Measurements from ENCODE around the gene TUSC2.

Gene TUSC2

DNA sequence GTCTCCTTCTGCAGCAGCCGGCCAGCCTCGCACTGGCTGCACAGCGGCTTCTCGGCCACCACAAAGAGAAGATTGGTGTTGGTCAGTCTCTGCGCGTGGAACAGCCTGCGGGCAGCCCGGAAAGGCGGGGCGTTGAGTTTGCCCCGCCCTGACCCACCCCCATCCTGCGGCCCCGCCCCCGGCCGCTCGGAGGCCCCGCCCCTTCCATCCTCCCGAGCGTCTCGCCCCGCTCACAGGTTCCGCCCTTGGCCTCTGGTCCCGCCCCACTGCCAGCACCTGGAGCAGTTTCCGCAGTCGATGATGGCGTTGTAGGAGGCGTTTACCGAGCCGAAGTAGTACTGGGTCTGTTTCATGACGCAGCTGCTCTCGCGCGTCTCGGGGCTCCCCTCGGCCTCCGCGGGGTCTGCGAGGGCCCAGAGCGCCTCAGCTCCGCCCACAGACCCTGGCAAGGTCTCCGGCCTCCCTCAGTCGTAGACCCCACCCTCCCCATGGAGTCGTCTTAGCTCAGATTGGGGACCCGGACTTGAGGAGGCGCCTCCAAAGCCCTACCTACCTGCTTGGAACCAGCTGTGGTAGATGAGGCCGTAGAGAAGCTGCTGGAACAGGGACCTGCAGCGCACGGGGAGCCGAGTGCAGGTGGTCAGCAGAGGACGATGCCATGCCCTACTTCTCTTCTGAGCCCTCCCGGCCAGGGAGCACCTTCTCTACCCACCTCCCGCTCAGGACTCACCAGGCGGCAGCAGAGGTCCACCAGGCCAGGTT lies 37.2 kb upstream of the TUSC2 start:
- TF ChIP-seq, protein P1, sequence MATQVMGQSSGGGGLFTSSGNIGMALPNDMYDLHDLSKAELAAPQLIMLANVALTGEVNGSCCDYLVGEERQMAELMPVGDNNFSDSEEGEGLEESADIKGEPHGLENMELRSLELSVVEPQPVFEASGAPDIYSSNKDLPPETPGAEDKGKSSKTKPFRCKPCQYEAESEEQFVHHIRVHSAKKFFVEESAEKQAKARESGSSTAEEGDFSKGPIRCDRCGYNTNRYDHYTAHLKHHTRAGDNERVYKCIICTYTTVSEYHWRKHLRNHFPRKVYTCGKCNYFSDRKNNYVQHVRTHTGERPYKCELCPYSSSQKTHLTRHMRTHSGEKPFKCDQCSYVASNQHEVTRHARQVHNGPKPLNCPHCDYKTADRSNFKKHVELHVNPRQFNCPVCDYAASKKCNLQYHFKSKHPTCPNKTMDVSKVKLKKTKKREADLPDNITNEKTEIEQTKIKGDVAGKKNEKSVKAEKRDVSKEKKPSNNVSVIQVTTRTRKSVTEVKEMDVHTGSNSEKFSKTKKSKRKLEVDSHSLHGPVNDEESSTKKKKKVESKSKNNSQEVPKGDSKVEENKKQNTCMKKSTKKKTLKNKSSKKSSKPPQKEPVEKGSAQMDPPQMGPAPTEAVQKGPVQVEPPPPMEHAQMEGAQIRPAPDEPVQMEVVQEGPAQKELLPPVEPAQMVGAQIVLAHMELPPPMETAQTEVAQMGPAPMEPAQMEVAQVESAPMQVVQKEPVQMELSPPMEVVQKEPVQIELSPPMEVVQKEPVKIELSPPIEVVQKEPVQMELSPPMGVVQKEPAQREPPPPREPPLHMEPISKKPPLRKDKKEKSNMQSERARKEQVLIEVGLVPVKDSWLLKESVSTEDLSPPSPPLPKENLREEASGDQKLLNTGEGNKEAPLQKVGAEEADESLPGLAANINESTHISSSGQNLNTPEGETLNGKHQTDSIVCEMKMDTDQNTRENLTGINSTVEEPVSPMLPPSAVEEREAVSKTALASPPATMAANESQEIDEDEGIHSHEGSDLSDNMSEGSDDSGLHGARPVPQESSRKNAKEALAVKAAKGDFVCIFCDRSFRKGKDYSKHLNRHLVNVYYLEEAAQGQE (IDR thresholded peaks at IDR 0.05; ENCODE audit: insufficient replicate concordance, low read depth), result no peak
- TF ChIP-seq, protein P2, sequence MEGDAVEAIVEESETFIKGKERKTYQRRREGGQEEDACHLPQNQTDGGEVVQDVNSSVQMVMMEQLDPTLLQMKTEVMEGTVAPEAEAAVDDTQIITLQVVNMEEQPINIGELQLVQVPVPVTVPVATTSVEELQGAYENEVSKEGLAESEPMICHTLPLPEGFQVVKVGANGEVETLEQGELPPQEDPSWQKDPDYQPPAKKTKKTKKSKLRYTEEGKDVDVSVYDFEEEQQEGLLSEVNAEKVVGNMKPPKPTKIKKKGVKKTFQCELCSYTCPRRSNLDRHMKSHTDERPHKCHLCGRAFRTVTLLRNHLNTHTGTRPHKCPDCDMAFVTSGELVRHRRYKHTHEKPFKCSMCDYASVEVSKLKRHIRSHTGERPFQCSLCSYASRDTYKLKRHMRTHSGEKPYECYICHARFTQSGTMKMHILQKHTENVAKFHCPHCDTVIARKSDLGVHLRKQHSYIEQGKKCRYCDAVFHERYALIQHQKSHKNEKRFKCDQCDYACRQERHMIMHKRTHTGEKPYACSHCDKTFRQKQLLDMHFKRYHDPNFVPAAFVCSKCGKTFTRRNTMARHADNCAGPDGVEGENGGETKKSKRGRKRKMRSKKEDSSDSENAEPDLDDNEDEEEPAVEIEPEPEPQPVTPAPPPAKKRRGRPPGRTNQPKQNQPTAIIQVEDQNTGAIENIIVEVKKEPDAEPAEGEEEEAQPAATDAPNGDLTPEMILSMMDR (IDR thresholded peaks at IDR 0.05; ENCODE audit: insufficient read depth, low read length), result no peak
- no peak for TF ChIP-seq POLR2AphosphoS5 (IDR thresholded peaks at IDR 0.05; ENCODE audit: low read depth)
- no peak for TF ChIP-seq GABPA (IDR thresholded peaks at IDR 0.05; ENCODE audit: low read depth)
- TF ChIP-seq SPI1 (IDR thresholded peaks at IDR 0.05; ENCODE audit: borderline replicate concordance, low read depth), result no peak
- peak; percentile 67 to 84 for DNase-seq (ENCODE audit: low read depth in 1 of 2, low spot score in 1 of 2)
- Histone ChIP-seq H3K4me3 (replicated peaks; ENCODE audit: insufficient read depth, low read length) (peak overlapping the region; percentile 36), H3K27ac (replicated peaks) (no peak overlapping the region), H3K27me3 (ENCODE audit: insufficient read depth, poor library complexity, severe bottlenecking) (peaks cover 4% of the 10 kb centered on the region)

DNA sequence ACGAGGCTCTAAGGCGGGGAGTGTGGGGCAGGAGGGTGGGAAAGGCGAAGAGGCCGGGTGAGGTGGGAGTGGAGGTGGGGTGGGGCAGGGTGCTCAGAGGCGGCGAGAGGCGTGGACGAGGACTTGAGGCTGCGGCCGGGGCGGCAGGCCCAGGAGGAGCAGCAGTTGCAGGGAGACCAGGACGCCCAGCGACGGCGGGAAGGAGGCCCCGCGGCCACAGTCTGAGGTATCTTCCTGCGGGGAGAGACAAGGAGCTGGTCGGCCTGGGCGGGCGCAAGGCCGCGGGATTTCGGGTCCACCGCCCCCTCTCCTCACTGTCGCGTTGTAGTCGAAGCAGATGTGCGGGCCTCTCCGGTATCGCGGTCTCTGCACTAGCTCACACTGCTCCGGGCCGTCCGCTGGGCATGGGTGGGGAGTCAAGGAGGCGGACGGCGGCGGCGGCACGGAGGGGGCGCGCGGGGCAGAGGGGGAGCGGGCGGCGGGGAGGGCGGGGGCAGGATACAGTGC lies 36.6 kb upstream of the TUSC2 start:
- Histone ChIP-seq H3K27me3 (ENCODE audit: insufficient read depth, poor library complexity, severe bottlenecking) (peaks cover 4% of the 10 kb centered on the region), H3K4me3 (replicated peaks; ENCODE audit: insufficient read depth, low read length) (peak overlapping the region; percentile 23), H3K27ac (replicated peaks) (no peak overlapping the region)
- DNase-seq (ENCODE audit: low read depth in 1 of 2, low spot score in 1 of 2), result no peak
- TF ChIP-seq POLR2AphosphoS5 (IDR thresholded peaks at IDR 0.05; ENCODE audit: low read depth) (no peak), SPI1 (IDR thresholded peaks at IDR 0.05; ENCODE audit: borderline replicate concordance, low read depth) (no peak), GABPA (IDR thresholded peaks at IDR 0.05; ENCODE audit: low read depth) (no peak)
- TF ChIP-seq, protein P2 (IDR thresholded peaks at IDR 0.05; ENCODE audit: insufficient read depth, low read length), result no peak
- TF ChIP-seq, protein P1 (IDR thresholded peaks at IDR 0.05; ENCODE audit: insufficient replicate concordance, low read depth), result no peak

DNA sequence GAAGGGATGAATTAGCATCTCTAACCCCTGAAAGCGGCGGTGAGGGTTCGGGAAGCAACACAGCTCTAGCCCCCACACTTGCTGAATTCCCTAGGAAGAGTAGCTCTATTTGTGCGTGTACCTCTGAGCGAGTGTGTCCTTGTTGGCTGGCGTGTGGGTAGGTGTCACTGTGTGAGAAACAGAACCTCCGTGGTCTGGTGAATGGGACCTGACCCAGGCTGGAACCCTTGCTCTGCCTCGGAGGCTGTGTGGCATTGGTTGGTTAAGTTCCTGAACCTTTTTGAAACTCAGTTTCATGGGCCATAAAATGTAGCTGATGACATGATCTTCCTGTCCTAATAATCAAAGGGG lies 31.7 kb upstream of the TUSC2 start:
- no peak overlapping the region for H3K27ac ChIP-seq (replicated peaks)
- no peak for DNase-seq (ENCODE audit: low read depth in 1 of 2, low spot score in 1 of 2)
- TF ChIP-seq, protein P1 (IDR thresholded peaks at IDR 0.05; ENCODE audit: insufficient replicate concordance, low read depth), result no peak
- TF ChIP-seq SPI1 (IDR thresholded peaks at IDR 0.05; ENCODE audit: borderline replicate concordance, low read depth), result no peak
- TF ChIP-seq POLR2AphosphoS5 (IDR thresholded peaks at IDR 0.05; ENCODE audit: low read depth), result no peak
- TF ChIP-seq, protein P2 (IDR thresholded peaks at IDR 0.05; ENCODE audit: insufficient read depth, low read length), result no peak
- no peak for TF ChIP-seq GABPA (IDR thresholded peaks at IDR 0.05; ENCODE audit: low read depth)

More for the DNA sequence above, 31.7 kb upstream of the TUSC2 start:
- Histone ChIP-seq H3K27me3 (ENCODE audit: insufficient read depth, poor library complexity, severe bottlenecking) (no peaks in the 10 kb centered on the region), H3K4me3 (replicated peaks; ENCODE audit: insufficient read depth, low read length) (no peak overlapping the region)

Measured in HL-60 (cell line).